ENCODE measurements around the gene DDX41.

DDX41 gene

DNA sequence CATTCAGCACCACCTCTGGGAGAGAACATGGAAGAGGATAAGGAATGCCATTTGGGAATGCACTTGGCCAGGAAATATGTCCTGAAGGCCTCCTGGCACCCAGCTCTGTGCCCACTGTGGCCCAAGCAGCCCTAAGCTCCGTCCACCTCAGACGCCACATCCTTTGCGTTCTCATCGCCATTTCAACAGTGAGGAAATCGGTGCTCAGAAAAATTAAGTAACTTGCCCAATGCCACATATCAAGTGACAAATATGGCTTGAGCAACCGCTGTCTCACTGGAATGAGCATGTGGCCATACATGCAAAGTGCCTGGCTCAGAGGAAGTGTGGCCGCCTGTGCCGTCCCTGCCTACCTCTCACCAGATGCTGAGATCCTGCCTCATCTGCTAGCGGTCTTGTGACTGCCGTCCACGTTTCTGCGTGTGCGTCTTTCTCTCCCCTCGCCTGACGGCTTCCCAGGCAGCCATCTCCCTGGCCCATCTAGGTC is 6.2 kb downstream of the DDX41 start:
- no peaks in the 10 kb centered on the region for H3K27me3 Mint-ChIP-seq (ENCODE audit: low read depth, poor library complexity)
- peaks cover 27% of the 10 kb centered on the region for H3K4me1 Mint-ChIP-seq
- H3K9me3 Mint-ChIP-seq: no peaks in the 10 kb centered on the region
- no peak overlapping the region for H3K4me3 Mint-ChIP-seq
- H3K27ac Mint-ChIP-seq: no peak overlapping the region
- H3K36me3 Mint-ChIP-seq (ENCODE audit: low read depth): peaks cover 42% of the 10 kb centered on the region
- TF ChIP-seq, protein P1, sequence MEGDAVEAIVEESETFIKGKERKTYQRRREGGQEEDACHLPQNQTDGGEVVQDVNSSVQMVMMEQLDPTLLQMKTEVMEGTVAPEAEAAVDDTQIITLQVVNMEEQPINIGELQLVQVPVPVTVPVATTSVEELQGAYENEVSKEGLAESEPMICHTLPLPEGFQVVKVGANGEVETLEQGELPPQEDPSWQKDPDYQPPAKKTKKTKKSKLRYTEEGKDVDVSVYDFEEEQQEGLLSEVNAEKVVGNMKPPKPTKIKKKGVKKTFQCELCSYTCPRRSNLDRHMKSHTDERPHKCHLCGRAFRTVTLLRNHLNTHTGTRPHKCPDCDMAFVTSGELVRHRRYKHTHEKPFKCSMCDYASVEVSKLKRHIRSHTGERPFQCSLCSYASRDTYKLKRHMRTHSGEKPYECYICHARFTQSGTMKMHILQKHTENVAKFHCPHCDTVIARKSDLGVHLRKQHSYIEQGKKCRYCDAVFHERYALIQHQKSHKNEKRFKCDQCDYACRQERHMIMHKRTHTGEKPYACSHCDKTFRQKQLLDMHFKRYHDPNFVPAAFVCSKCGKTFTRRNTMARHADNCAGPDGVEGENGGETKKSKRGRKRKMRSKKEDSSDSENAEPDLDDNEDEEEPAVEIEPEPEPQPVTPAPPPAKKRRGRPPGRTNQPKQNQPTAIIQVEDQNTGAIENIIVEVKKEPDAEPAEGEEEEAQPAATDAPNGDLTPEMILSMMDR (IDR thresholded peaks at IDR 0.05): no peak
- DNase-seq: no peak

DNA sequence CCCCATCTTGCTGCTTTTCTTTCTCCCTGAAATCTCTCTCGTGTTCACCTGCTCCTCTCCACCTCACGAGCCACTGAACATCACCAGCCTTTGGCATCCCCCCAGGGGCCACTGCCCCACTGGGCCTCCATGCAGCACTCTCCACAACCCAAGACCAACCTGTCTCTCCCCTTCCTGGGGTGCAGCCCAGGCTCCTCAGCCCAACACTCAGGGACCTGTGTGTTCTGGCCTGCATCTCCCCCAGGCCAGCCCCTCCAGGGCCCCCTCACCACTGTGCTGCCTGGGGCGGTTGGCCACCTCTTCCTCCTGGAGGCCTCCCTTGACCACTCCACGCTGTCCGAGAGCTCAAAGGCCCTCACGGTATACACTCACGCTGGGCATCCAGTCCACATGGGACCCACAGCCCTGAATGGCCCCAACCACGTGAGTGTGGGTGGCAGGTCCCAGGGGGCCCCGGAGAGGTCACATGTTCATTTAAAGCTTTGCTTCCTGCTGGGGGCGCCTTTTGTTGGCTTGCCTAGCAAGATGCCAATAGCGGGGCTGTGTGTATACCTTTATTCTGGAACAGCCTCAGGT is 6.7 kb downstream of the DDX41 start:
- no peak for DNase-seq
- peak overlapping the region; percentile 37 for H3K27ac Mint-ChIP-seq
- TF ChIP-seq, protein P1 (IDR thresholded peaks at IDR 0.05): no peak
- no peaks in the 10 kb centered on the region for H3K9me3 Mint-ChIP-seq
- peaks cover 37% of the 10 kb centered on the region for H3K36me3 Mint-ChIP-seq (ENCODE audit: low read depth)
- no peak overlapping the region for H3K4me3 Mint-ChIP-seq
- H3K4me1 Mint-ChIP-seq: peaks cover 21% of the 10 kb centered on the region
- H3K27me3 Mint-ChIP-seq (ENCODE audit: low read depth, poor library complexity): no peaks in the 10 kb centered on the region

DNA sequence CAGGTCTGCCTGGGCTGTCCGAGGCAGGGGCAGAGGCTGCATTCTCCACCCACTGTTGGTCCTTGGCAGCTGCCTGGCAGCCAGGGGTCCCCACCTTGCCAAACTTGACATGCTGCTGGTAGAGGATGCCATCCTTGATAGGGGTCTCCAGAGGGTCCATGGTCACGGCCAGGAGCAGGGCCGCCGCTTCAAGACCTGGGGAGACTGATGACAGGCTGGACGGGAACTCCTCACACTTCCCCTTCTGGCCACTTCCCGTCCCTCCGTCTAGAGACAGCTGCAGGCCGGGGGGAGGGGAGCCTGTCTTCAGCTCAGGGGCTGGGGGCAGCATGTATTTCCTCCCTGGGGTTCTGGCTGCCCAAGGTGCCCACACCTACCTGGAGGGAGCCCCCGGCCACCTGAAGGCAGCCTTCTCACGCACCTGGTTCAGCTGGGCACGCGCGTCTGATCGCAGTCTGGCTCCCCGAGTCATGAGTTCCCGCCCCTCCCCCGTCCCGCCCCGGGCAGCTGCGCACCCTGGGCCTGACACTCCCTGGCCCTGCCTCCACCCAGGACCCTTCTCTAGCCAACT is 7.3 kb downstream of the DDX41 start, which contains the start of gene DOK3:
Gene DOK3 (minus strand): TSS at position 446 of the 571 bp plus-strand sequence. CDS start 286 bp downstream, at position 160.
- DNase-seq: peak; percentile 34
- TF ChIP-seq, protein P1 (IDR thresholded peaks at IDR 0.05): no peak
- no peaks in the 10 kb centered on the region for H3K27me3 Mint-ChIP-seq (ENCODE audit: low read depth, poor library complexity)
- H3K27ac Mint-ChIP-seq: peak within 1 kb of the TSS; percentile 37
- no peaks in the 10 kb centered on the region for H3K9me3 Mint-ChIP-seq
- peaks cover 20% of the 10 kb centered on the region for H3K4me1 Mint-ChIP-seq
- peaks cover 34% of the 10 kb centered on the region for H3K36me3 Mint-ChIP-seq (ENCODE audit: low read depth)
- no peak within 1 kb of the TSS for H3K4me3 Mint-ChIP-seq

- H3K27me3 Mint-ChIP-seq (ENCODE audit: low read depth, poor library complexity): no peaks in the 10 kb centered on the region
- H3K9me3 Mint-ChIP-seq: no peaks in the 10 kb centered on the region
- H3K27ac Mint-ChIP-seq: no peak overlapping the region
- DNase-seq: no peak
- H3K4me1 Mint-ChIP-seq: peaks cover 20% of the 10 kb centered on the region
- TF ChIP-seq, protein P1 (IDR thresholded peaks at IDR 0.05): no peak
- H3K4me3 Mint-ChIP-seq: no peak overlapping the region
- peaks cover 28% of the 10 kb centered on the region for H3K36me3 Mint-ChIP-seq (ENCODE audit: low read depth)
Measured at GRCh38 chr5:177508837-177509236, 7.9 kb downstream of the DDX41 start.

- peaks cover 27% of the 10 kb centered on the region for H3K36me3 Mint-ChIP-seq (ENCODE audit: low read depth)
- TF ChIP-seq, protein P1 (IDR thresholded peaks at IDR 0.05): no peak
- no peak overlapping the region for H3K4me3 Mint-ChIP-seq
- H3K27ac Mint-ChIP-seq: no peak overlapping the region
- no peak for DNase-seq
- H3K27me3 Mint-ChIP-seq (ENCODE audit: low read depth, poor library complexity): no peaks in the 10 kb centered on the region
- peaks cover 20% of the 10 kb centered on the region for H3K4me1 Mint-ChIP-seq
- no peaks in the 10 kb centered on the region for H3K9me3 Mint-ChIP-seq
Measured at GRCh38 chr5:177508221-177508611, 8.5 kb downstream of the DDX41 start.
